HG02870 (cell line): Measurements from ENCODE around the gene POLN.
"Not testable (repeated sequence)": the region's sequence is repeated elsewhere in the genome, so short reads cannot be mapped to it uniquely, and the experiment has no call there.

Experiments
- ATAC-seq: cut with Tn5 transposase; IDR thresholded peaks from one replicate; pipeline ENCODE4 v1.9.1; 2021; ENCODE audit warnings: mild to moderate bottlenecking, moderate library complexity; ENCODE audit not compliant: unreplicated experiment

The POLN gene

GRCh38 chr4:2275546-2276251, 33.8 kb upstream of the POLN start:
- no peak for ATAC-seq

- ATAC-seq, result not testable (repeated sequence)
These were observed 33.1 kb upstream of the POLN start for GRCh38 chr4:2275044-2275397.

GRCh38 chr4:2274320-2275043, 32.6 kb upstream of the POLN start:
- no peak for ATAC-seq

- no peak for ATAC-seq
These were observed 31.9 kb upstream of the POLN start for GRCh38 chr4:2273657-2274319.

- no peak for ATAC-seq
These were observed 31.3 kb upstream of the POLN start for GRCh38 chr4:2273221-2273620.

GRCh38 chr4:2272828-2273120, 30.9 kb upstream of the POLN start:
- no peak for ATAC-seq

- ATAC-seq, result no peak
These were observed 30.3 kb upstream of the POLN start for GRCh38 chr4:2272026-2272827.

- no peak for ATAC-seq
These were observed 29.5 kb upstream of the POLN start for GRCh38 chr4:2271279-2272025.

- no peak for ATAC-seq
These were observed 28.6 kb upstream of the POLN start for GRCh38 chr4:2270341-2271165.

- ATAC-seq, result no peak
These were observed 27.8 kb upstream of the POLN start for GRCh38 chr4:2269618-2270163.

- ATAC-seq, result no peak
These were observed 27.2 kb upstream of the POLN start for GRCh38 chr4:2269206-2269531.

- ATAC-seq, result no peak
These were observed 26.7 kb upstream of the POLN start for GRCh38 chr4:2268357-2269205.

GRCh38 chr4:2267841-2268240, 25.9 kb upstream of the POLN start:
- no peak for ATAC-seq

GRCh38 chr4:2267320-2267811, 25.4 kb upstream of the POLN start:
- no peak for ATAC-seq

GRCh38 chr4:2266821-2267220, 24.9 kb upstream of the POLN start:
- no peak for ATAC-seq

- ATAC-seq, result no peak
These were observed 24.3 kb upstream of the POLN start for GRCh38 chr4:2266181-2266580.

- no peak for ATAC-seq
These were observed 23.5 kb upstream of the POLN start for GRCh38 chr4:2265113-2266110.
